Measurements from ENCODE around the gene AGPAT1.
A peak's percentile ranks its signal among the peaks of the same experiment; 100 is the strongest.
"Not testable (repeated sequence)": the region's sequence is repeated elsewhere in the genome, so short reads cannot be mapped to it uniquely, and the experiment has no call there.

Gene AGPAT1

DNA sequence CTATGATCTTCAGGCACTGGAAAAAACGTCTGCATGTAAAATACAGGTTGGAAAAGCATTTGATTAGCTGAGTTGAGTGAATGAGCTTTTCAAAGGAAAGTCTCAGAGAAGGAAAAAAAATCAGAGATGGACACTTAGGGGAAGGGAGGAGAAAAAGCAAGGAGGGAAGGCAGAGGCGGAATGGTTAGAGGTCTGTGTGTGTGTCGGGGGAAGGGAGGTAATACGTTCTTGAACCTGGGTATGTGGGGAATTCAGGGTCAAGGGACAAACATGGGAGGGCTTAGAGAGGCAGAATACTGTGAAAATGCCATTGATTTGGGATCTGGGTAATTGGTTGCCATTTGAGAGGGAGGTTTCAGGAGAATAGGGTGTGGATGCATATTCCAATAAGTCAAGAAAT is 29.2 kb downstream of the AGPAT1 start:
- DNase-seq = no peak

DNA sequence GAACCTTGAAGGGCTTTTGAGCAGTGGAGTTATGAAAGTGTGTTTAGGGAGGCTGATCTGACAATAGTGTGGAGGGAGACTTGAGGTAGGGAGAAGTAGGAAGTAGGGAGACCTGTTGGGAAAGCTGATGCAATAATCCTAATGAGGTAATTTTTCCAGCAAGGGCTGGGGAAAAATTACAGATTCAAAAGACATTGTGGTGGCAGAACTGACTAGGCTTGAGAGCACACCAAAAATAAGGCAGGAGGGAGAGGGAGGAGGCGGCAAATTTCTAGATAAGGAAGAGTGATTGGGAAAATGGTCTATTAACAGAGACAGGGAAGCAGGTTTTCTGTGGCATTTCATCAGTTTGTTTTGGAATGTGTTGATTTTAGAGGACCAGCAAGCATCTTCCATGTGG is 29.6 kb downstream of the AGPAT1 start:
- no peak for DNase-seq

DNA sequence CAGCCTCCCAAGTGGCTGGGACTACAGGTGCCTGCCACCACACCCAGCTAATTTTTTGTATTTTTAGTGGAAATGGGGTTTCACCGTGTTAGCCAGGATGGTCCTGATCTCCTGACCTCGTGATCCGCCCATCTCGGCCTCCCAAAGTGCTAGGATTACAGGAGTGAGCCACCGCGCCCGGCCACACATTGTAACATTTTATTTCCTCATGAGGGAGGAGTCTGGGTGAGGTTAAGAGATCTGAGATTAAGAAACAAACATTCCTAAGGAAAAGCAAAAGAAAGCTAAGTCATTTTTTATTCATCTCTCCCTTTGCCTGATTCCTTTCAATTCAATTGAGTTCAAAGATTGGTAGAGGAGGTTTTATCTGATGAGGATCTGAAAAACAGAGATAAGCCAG is 31.6 kb downstream of the AGPAT1 start:
- DNase-seq = not testable (repeated sequence)

DNA sequence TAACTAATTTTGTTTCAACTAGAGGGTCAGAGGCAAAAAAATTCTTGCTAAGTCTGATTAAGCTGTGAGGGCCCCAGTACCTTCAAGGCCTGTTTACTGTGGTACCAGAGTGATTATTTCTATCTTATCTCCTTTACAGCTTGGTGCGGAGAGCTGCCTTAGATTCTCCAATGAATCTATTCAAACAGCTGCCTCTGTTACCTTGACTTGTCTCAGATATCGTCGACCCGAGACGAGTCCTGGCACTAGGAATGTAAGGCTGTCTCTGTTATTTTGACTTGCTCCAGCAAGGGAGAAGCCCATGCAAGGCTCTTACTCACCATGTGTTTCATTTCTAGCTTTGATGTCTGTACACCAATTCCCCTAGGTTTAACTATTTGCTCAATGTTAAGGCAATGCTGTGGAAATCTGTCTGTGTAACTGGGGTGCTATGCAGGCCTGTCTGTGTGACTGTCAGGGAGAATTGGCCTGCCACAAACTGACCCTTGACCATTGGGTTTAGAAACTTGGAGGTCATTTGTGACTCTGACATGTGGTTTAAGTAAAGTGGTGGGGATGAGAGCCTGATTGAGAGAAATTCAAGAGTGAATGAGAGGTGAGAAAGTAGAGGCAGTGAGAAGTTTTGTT is 35.4 kb downstream of the AGPAT1 start:
- no peak for DNase-seq

DNA sequence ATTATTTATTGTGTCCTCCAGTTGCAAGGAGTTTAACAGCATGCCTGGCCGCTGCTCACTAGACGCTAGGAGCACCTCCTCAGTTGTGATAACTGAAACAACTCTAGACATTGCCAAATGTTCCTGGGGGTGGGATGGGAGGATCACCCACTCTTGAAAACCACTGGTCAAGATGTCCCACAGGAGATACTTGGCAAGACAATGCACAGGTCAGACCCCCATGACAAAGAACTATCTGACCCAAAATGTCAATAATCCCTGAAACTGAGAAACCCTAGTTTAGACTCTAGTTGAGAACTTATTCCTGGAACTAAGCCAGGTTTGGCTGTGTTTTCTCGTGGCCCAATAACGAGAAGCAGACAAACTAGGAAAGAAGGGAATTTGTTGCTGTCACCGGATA is 36.3 kb downstream of the AGPAT1 start:
- no peak for DNase-seq

DNA sequence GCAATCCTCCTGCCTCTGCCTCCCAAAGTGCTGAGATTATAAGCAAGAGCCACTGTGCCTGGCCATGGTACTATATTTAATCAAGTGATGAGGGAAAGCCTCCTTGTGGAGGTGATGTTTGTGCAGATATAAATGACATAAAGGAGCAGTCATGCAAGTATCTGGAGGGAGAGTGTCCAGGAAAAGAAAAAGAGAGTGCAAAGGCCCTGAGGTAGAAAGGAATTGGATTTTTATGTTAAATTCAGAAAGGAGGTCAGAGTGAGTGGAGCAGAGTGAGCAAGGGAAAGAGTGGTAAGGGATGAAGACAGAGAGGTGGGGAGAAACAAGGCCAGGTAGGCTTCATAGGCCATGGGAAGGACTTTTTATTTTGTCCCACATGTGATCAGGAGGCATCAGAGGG is 38.4 kb downstream of the AGPAT1 start:
- DNase-seq = no peak

DNA sequence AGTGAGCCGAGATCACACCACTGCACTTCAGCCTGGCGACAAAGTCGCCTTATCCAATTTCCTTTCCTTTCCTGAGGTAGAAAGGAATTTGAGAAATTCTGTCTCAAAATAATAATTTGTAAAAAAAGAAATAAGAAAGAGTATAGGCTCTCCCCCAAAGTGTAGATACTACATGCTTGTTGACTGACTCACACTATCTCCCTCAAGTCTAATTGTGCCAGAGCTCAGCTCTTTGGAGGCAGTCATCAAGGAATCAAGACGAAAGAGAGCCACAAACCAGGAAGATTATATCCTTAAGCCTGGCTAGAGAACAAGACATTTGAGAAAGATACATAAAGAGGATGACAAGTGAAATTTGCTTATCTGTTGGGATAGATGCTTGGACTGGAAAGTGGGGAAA is 42.1 kb downstream of the AGPAT1 start:
- no peak for DNase-seq

DNA sequence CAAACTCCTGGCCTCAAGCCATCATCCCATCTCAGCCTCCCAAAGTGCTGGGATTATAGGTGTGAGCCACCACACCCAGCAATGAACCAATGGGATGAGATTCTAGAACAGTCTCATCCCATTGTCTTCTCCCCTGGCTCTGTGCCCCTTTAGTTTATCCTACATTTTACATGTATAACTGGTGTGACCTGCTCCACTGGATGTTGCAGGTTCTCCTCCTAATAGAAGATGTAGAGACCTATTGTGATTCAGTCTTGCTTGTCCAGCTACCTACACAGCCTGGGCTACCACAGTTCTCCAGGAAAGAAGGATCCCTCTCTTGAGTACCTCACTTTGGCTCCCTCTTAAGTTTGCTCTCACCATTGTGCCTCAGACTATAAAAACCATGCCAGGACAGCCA is 43.8 kb downstream of the AGPAT1 start:
- no peak for DNase-seq

DNA sequence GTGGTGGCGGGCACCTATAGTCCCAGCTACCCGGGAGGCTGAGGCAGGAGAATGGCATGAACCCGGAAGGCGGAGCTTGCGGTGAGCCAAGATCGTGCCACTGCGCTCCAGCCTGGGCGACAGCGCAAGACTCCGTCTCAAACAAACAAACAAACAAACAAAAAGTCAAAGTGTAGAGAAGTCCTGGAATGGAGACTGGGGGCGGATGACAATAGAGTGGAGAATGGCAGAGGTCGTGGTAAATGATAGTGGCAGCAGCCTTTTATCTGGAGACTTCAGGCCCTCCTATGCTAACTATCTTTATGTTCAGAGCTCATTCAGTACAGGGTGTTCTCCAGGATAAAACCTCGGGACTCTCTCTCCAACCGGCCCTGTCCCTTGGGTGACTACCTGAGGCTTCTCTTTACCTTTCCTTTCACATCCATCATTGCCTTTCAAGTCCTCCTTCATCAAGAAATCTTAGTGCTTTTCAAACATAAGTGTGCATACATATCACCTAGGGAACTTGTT is 44.4 kb downstream of the AGPAT1 start:
- peak; percentile 80 for DNase-seq

DNA sequence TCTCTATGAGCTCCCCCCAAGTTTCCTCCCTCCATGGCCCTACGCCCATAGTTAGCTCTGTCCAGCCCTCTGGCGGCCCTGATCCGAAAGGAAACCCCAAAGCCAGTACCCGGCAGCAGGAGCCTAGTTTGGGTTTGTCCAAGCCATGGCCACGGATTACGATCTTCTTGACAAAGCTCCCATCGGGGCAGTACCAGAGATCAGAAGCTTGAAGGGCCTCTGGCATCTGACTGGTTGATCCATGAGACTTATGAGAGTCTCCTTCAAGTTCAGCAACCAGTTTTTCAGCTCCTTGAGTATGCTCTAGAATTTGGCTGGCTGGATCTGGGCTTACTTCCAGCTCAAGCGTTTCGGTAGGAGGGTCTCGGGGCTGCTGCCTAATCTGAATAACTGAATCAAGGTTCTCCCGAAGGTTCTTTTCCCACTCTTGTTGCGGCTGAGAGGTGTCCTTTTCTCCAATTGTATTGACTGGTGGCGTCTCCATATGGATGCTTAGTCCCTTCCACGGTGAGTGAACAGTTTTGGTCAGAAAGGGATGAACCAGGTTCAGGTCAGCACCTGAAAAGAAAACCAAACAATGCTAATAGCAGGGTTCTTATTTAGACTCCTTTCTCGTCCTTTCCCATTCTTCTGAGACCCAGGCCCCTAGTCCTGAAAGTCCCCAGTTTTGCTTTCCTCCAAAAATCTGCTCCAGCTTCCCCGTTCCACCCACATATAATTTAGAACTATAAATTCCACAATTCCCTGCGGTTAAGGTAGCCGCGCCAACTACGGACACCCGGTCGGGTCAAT is 46.4 kb downstream of the AGPAT1 start:
- DNase-seq = peak; percentile 61

DNA sequence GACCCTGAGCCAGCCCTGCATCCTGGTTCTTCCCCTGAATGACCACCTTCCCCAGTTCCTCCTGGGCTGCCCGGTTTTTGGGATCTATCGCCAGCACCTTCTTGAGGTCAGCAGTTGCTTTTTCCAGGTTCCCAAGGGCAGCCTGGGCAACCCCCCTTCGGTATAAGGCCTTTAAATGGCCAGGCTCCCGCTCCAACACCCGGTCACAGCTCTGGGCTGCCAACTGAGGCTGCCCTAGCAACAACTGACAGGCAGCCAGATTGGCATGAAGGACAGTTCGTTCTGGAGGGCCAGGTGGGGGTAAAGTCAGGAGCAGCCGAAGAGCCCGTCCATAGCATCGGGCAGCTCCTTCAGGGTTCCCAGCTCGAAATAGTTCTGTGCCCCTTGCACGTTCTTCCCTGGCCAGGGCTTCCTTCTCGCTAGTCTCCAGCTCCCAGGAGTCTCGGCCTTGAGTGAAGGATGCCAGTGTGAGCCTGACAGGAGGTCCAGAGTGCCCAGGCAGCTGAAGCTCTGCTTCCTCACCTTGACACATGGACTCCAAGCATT is 47.1 kb downstream of the AGPAT1 start:
- no peak for DNase-seq

DNA sequence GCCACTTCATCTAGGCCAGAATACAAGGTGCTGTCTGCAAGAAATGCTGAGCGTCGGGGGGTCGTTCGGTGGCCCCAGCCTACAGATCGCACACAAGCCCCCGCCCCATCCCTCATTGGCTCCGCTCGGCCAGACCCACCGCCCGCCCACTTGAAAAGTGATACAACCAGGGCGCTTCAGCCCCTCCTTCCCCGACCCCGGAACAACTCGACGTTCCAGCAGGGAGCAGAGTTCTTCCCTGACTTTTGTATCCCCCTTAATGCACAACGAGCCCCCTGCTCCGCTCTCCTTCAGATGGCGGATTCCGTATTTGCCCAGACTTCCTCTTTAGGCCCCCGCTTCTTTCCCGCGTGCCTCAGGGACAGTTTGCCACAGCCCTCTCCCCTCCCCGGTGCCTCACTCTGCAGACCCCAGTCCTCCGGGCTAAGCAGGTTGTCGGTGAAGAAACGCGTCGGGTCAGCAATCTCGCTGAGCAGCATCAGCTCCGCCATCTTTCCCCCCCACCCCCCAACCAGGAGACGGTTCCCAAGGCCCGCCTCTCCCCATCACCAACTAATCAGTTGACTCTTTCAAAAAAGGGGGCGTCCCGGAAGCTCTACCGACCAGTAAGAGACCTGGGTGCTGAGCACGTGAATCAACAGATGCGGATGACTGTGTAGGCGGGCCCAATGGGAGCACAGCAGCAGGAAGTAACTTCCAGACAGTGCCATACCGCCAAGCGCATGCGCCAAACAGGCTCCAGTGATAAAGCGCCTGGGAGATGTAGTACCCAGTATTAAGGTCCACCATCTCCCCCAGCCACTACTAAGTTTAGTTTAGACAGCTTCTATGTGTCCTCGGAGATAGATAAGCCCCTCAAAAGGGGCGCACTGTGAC is 47.9 kb downstream of the AGPAT1 start, which contains the start of gene ATF6B:
TSS of gene ATF6B (minus strand) at position 530 of the 876 bp plus-strand sequence. CDS start at position 491, 39 bp downstream.
- DNase-seq = peak; percentile 100

DNA sequence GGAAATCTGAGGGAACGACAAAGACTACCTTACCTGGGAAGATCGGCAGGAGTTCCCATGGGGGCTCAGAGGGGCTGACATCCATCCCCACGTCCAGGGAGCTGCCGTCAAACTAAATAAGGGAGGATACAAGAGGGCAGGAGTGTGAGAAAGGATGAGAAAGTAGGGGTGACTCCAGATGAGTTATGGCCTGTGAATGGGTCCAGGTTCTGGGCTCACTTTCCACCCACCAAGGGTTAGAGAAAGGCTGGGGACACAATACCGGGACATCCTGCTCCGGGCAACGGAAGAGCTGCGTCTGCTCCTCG is 48.5 kb downstream of the AGPAT1 start:
- no peak for DNase-seq

DNA sequence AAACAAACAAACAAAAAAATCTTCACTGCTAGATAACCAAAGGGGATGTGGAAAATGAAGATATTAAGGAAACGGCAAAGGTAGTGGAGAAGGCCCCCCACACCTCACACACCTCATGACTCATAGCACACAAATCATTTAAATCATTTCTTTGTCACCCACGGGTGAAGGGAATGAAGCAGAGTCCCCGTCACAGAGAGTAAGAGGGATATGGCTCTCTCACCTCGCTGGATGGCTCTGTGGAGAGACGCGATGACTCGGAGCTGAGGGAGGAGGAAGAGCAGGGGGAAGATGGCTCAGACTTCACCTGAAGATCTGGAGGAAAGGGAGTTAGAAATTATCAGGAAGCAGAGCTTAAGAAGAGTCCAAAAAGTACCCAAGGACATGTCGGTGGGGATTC is 49.0 kb downstream of the AGPAT1 start:
- no peak for DNase-seq

DNA sequence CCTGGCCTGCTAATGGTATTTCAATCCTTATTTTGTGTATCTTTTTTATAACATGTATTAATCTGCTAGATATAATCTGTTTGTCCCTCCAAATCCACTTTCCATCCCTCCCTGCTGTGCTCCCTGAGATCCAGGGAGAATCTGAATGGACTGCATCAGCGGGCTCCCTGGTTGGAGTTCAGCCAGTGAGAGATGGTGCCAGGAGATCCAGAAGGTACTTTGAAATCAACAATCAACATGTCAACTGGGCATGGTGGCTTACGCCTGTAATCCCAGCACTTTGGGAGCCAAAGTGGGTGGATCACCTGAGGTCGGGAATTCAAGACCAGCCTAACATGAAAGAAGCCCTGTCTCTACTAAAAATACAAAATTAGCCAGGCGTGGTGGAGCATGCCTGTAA is 52.2 kb downstream of the AGPAT1 start:
- no peak for DNase-seq

DNA sequence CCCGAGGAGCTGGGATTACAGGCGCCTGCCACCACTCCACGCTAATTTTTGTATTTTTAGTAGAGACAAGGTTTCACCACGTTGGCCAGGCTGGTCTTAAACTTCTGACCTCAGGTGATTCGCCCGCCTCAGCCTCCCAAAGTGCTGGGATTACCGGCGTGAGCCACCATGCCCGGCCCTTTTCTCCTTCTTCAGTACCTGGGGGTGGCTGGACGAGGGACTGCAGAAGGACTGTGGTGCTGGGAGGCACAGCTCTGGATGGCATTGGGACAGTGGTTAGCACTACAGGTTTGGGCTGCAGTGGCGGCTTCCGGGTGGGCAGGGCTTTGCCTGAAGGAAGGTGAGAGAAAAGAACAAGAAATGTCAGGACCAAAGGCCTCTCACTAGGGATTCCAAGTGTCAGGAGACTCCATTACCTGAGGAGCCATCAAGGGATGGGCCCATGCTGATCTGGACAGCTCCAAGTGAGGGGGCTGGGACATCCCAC is 55.3 kb downstream of the AGPAT1 start:
- DNase-seq = no peak

DNA sequence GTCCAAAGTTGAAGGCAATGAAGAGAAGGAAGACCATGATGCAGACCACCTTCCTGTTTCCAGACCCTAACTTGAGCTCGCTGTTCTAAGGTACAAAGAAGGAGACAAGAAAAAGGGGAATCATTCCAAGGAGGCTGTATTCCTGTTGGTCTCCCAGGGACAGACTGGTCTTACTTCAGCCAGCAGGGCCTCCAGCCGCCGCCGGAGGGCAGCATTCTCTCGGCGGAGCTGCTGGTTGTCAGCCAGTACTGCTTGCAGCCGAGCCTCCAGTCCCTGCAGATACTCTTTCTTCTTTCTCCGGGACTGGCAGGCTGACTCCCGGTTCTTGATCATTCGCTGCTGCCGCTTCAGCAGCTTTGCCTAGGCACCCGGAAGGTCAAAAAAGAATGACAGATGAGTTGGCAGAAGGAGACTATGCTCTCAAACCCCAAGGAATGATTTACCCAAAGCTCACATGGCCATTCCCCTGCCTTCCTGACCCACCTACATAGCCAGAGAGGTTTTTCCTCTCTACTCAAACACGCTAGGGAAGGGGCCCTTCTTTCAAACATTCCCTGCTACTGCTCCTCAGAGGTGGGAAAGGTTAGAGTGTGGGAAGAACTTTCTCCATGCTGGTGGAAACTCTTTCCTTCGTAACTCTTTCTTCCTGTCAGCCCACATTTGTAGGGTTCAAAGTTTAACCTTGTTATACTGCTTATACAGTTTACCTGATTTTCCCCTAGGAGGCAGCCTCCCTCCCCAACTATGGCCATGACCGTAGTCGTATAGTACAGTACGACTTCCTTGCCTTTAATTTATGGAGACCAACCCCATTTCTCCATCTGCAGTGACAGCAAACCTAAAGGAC is 56.9 kb downstream of the AGPAT1 start:
- DNase-seq = peak; percentile 92
